NCI-H526 treated with DMSO at 0.1 percent for 48 hours (cell line): ENCODE results near the gene CDC5L.

ENCODE experiments used
- DNase-seq: peaks from one replicate; lab custom pipeline; 2025; lab: John Stamatoyannopoulos, UW

Gene CDC5L

GRCh38 chr6:44475779-44476434 lies 88.4 kb downstream of the CDC5L start:
- peak; percentile 64 for DNase-seq

- DNase-seq: no peak
These were observed 89.3 kb downstream of the CDC5L start for GRCh38 chr6:44476849-44477248.

GRCh38 chr6:44477293-44477894 lies 89.9 kb downstream of the CDC5L start:
- DNase-seq: no peak

- DNase-seq: no peak
These were observed 90.7 kb downstream of the CDC5L start for GRCh38 chr6:44478158-44478557.

GRCh38 chr6:44478591-44479254 lies 91.2 kb downstream of the CDC5L start:
- no peak for DNase-seq

GRCh38 chr6:44480097-44480541 lies 92.6 kb downstream of the CDC5L start:
- no peak for DNase-seq

GRCh38 chr6:44481056-44481455 lies 93.5 kb downstream of the CDC5L start:
- peak; percentile 91 for DNase-seq

- DNase-seq: no peak
These were observed 94.3 kb downstream of the CDC5L start for GRCh38 chr6:44481760-44482159.

GRCh38 chr6:44485601-44486401 lies 98.3 kb downstream of the CDC5L start:
- DNase-seq: no peak

- DNase-seq: no peak
These were observed 99.5 kb downstream of the CDC5L start for GRCh38 chr6:44487002-44487401.

GRCh38 chr6:44487586-44487985 lies 100.1 kb downstream of the CDC5L start:
- DNase-seq: no peak

- no peak for DNase-seq
These were observed 102.6 kb downstream of the CDC5L start for GRCh38 chr6:44489910-44490604.

GRCh38 chr6:44493132-44493531 lies 105.6 kb downstream of the CDC5L start:
- DNase-seq: no peak

- DNase-seq: no peak
These were observed 106.1 kb downstream of the CDC5L start for GRCh38 chr6:44493593-44493992.

GRCh38 chr6:44494011-44494501 lies 106.5 kb downstream of the CDC5L start:
- DNase-seq: no peak

- no peak for DNase-seq
These were observed 107.8 kb downstream of the CDC5L start for GRCh38 chr6:44495036-44495901.

GRCh38 chr6:44496665-44497369 lies 109.3 kb downstream of the CDC5L start:
- DNase-seq: no peak

- no peak for DNase-seq
These were observed 110.3 kb downstream of the CDC5L start for GRCh38 chr6:44497807-44498206.

GRCh38 chr6:44498436-44498835 lies 110.9 kb downstream of the CDC5L start:
- no peak for DNase-seq

GRCh38 chr6:44499609-44500008 lies 112.1 kb downstream of the CDC5L start:
- no peak for DNase-seq
